ENCODE data around the gene TMEM101.

- TF ChIP-seq, protein P1, sequence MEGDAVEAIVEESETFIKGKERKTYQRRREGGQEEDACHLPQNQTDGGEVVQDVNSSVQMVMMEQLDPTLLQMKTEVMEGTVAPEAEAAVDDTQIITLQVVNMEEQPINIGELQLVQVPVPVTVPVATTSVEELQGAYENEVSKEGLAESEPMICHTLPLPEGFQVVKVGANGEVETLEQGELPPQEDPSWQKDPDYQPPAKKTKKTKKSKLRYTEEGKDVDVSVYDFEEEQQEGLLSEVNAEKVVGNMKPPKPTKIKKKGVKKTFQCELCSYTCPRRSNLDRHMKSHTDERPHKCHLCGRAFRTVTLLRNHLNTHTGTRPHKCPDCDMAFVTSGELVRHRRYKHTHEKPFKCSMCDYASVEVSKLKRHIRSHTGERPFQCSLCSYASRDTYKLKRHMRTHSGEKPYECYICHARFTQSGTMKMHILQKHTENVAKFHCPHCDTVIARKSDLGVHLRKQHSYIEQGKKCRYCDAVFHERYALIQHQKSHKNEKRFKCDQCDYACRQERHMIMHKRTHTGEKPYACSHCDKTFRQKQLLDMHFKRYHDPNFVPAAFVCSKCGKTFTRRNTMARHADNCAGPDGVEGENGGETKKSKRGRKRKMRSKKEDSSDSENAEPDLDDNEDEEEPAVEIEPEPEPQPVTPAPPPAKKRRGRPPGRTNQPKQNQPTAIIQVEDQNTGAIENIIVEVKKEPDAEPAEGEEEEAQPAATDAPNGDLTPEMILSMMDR (IDR thresholded peaks at IDR 0.05) = no peak
- TF ChIP-seq POLR2A (IDR thresholded peaks at IDR 0.05) = no peak
Observed at GRCh38 chr17:43974382-43975266, 40.1 kb downstream of the TMEM101 start.
